Body of pancreas (tissue), 4 donors: ENCODE measurements around the gene GAPVD1.

Source experiments
- POLR2A ChIP-seq, 3 donors: fragments of 450-650 bp; IDR thresholded peaks; one replicate each; pipeline ENCODE4 v1.6.1; 2016; ENCODE audit warnings: antibody characterized with exemption in 3 of 3, mild to moderate bottlenecking in 2 of 3
- TF ChIP-seq, protein P1 (sequence below), 7 experiments: fragments of 450-650 bp in 4 of 7; fragments of 200-600 bp in 3 of 7; sonication (generic) in 3 of 7; IDR thresholded peaks; one replicate each; pipeline ENCODE4 v1.5.1; 2016 to 2019; ENCODE audit warnings: antibody characterized with exemption in 7 of 7

DNA sequence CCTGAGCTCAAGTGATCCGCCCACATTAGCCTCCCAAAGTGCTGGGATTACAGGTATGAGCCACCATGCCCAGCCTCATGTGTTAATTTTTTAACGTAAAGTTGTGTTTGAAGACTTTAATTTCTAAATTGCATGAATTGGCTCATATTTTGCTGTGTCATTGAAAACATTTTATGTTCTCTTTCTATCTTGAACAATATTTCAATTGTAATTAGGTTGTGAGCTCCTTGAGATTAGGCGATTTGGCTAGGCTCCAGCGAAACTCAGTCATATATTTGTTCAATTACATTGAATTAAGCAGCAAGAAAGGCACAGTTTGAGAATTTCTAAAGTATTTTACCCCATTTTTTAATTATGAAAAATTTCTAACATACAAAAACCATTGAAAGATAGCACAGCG lies 34.0 kb downstream of the GAPVD1 start:
- TF ChIP-seq POLR2A (IDR thresholded peaks at IDR 0.05) = no peak
- TF ChIP-seq, protein P1, sequence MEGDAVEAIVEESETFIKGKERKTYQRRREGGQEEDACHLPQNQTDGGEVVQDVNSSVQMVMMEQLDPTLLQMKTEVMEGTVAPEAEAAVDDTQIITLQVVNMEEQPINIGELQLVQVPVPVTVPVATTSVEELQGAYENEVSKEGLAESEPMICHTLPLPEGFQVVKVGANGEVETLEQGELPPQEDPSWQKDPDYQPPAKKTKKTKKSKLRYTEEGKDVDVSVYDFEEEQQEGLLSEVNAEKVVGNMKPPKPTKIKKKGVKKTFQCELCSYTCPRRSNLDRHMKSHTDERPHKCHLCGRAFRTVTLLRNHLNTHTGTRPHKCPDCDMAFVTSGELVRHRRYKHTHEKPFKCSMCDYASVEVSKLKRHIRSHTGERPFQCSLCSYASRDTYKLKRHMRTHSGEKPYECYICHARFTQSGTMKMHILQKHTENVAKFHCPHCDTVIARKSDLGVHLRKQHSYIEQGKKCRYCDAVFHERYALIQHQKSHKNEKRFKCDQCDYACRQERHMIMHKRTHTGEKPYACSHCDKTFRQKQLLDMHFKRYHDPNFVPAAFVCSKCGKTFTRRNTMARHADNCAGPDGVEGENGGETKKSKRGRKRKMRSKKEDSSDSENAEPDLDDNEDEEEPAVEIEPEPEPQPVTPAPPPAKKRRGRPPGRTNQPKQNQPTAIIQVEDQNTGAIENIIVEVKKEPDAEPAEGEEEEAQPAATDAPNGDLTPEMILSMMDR (IDR thresholded peaks at IDR 0.05) = no peak
